Body of pancreas (tissue), 4 donors: ENCODE results near the gene HOOK2.

Source experiments
- CTCF ChIP-seq, 7 experiments: fragments of 450-650 bp in 4 of 7; fragments of 200-600 bp in 3 of 7; sonication (generic) in 3 of 7; IDR thresholded peaks; one replicate each; pipeline ENCODE4 v1.5.1; 2016 to 2019; ENCODE audit warnings: antibody characterized with exemption in 7 of 7
- POLR2A ChIP-seq, 3 donors: fragments of 450-650 bp; IDR thresholded peaks; one replicate each; pipeline ENCODE4 v1.6.1; 2016; ENCODE audit warnings: antibody characterized with exemption in 3 of 3, mild to moderate bottlenecking in 2 of 3

- TF ChIP-seq CTCF (IDR thresholded peaks at IDR 0.05) (peak; percentile 51 to 90 (median 74)), POLR2A (IDR thresholded peaks at IDR 0.05) (no peak)
Observed at GRCh38 chr19:12766051-12766521, 9.3 kb downstream of the HOOK2 start.
